CD4-positive, alpha-beta T cell treated with Interleukin-6 for 4 hours (primary cell): Measurements from ENCODE around the gene APOH.
"Not testable (repeated sequence)": the region's sequence is repeated elsewhere in the genome, so short reads cannot be mapped to it uniquely, and the experiment has no call there.

Experiments
- DNase-seq: peaks from one replicate; pipeline ENCODE4 v3.0.0-alpha.2; 2020; ENCODE audit warnings: mixed read lengths

The APOH gene

GRCh38 chr17:66228887-66229782, at the start of gene APOH:
Gene APOH, minus strand, starts transcription at chr17:66229415. Its CDS starts 36 bp downstream, at chr17:66229379.
- DNase-seq: no peak

GRCh38 chr17:66277191-66277590, 48.0 kb upstream of the APOH start:
- no peak for DNase-seq

- no peak for DNase-seq
Observed at GRCh38 chr17:66276328-66276937, 47.2 kb upstream of the APOH start.

GRCh38 chr17:66275651-66276050, 46.4 kb upstream of the APOH start:
- no peak for DNase-seq

GRCh38 chr17:66273586-66273848, 44.3 kb upstream of the APOH start:
- no peak for DNase-seq

- no peak for DNase-seq
Observed at GRCh38 chr17:66272811-66273585, 43.8 kb upstream of the APOH start.

GRCh38 chr17:66271512-66271911, 42.3 kb upstream of the APOH start:
- DNase-seq: no peak

- no peak for DNase-seq
Observed at GRCh38 chr17:66270106-66270505, 40.9 kb upstream of the APOH start.

GRCh38 chr17:66268247-66268927, 39.2 kb upstream of the APOH start:
- no peak for DNase-seq

GRCh38 chr17:66264696-66265095, 35.5 kb upstream of the APOH start:
- DNase-seq: no peak

GRCh38 chr17:66262767-66263166, 33.6 kb upstream of the APOH start:
- DNase-seq: no peak

GRCh38 chr17:66260688-66261087, 31.5 kb upstream of the APOH start:
- DNase-seq: no peak

- DNase-seq: no peak
Observed at GRCh38 chr17:66260275-66260674, 31.1 kb upstream of the APOH start.

GRCh38 chr17:66255527-66255971, 26.3 kb upstream of the APOH start:
- peak; percentile 43 for DNase-seq

GRCh38 chr17:66255112-66255511, 25.9 kb upstream of the APOH start:
- DNase-seq: peak; percentile 46

- DNase-seq: not testable (repeated sequence)
Observed at GRCh38 chr17:66253458-66253857, 24.2 kb upstream of the APOH start.

GRCh38 chr17:66250686-66251085, 21.5 kb upstream of the APOH start:
- no peak for DNase-seq

GRCh38 chr17:66248285-66248684, 19.1 kb upstream of the APOH start:
- DNase-seq: no peak

GRCh38 chr17:66241839-66242238, 12.6 kb upstream of the APOH start:
- no peak for DNase-seq

GRCh38 chr17:66240630-66241029, 11.4 kb upstream of the APOH start:
- DNase-seq: no peak

GRCh38 chr17:66240013-66240412, 10.8 kb upstream of the APOH start:
- no peak for DNase-seq

GRCh38 chr17:66235377-66235994, 6.3 kb upstream of the APOH start:
- no peak for DNase-seq

GRCh38 chr17:66234611-66235010, 5.4 kb upstream of the APOH start:
- no peak for DNase-seq
